HL-60 (cell line): Measurements from ENCODE around the gene NFASC.

Source experiments
- DNase-seq, 2 experiments: peaks; one replicate each; pipeline ENCODE4 v3.0.0-alpha.2; 2010 to 2020; ENCODE audit warnings: low read depth in 1 of 2, low spot score in 1 of 2
- H3K27ac ChIP-seq: fragments of 250-450 bp; sonication (Bioruptor Pico); replicated peaks from 2 replicates; pipeline ENCODE4 v1.5.1; 2020; ENCODE audit warnings: mild to moderate bottlenecking, moderate library complexity
- H3K27me3 ChIP-seq: fragments of 250-450 bp; sonication (Bioruptor Pico); 2 replicates; pipeline ENCODE4 v1.5.1; 2021; ENCODE audit warnings: mild to moderate bottlenecking, moderate library complexity; ENCODE audit not compliant: insufficient read depth, poor library complexity, severe bottlenecking
- H3K4me3 ChIP-seq: replicated peaks from 2 replicates; pipeline ENCODE4 v1.5.1; 2011; ENCODE audit warnings: mild to moderate bottlenecking, control low read depth, low read length; ENCODE audit not compliant: insufficient read depth
- CTCF ChIP-seq: IDR thresholded peaks from one replicate; pipeline ENCODE4 v1.5.1; 2011; ENCODE audit warnings: low read length, control low read depth, inconsistent platforms; ENCODE audit not compliant: insufficient read depth
- GABPA ChIP-seq: IDR thresholded peaks from 2 replicates; pipeline ENCODE4 v1.6.1; 2012; ENCODE audit warnings: low read depth
- POLR2AphosphoS5 ChIP-seq: IDR thresholded peaks from 2 replicates; pipeline ENCODE4 v1.6.1; 2012; ENCODE audit warnings: low read depth
- REST ChIP-seq: IDR thresholded peaks from 2 replicates; pipeline ENCODE4 v1.6.1; 2012; ENCODE audit warnings: low read depth; ENCODE audit not compliant: insufficient replicate concordance
- SPI1 ChIP-seq: IDR thresholded peaks from 2 replicates; pipeline ENCODE4 v1.6.1; 2012; ENCODE audit warnings: low read depth, mild to moderate bottlenecking, borderline replicate concordance

NFASC gene

GRCh38 chr1:204904228-204904810 is 33.7 kb downstream of the NFASC start:
- DNase-seq = no peak
- Histone ChIP-seq H3K27me3 (peaks cover 6% of the 10 kb centered on the region), H3K27ac (no peak overlapping the region), H3K4me3 (no peak overlapping the region)
- TF ChIP-seq SPI1 (no peak), CTCF (no peak), POLR2AphosphoS5 (no peak), GABPA (no peak), REST (no peak)

GRCh38 chr1:204909109-204909508 is 38.4 kb downstream of the NFASC start:
- no peak for TF ChIP-seq POLR2AphosphoS5
- peaks cover 4% of the 10 kb centered on the region for H3K27me3 ChIP-seq
- no peak for DNase-seq
- H3K4me3 ChIP-seq = no peak overlapping the region
- H3K27ac ChIP-seq = no peak overlapping the region

- Histone ChIP-seq H3K27me3 (no peaks in the 10 kb centered on the region), H3K27ac (no peak overlapping the region), H3K4me3 (no peak overlapping the region)
- no peak for TF ChIP-seq POLR2AphosphoS5
- DNase-seq = no peak
Observed at GRCh38 chr1:204915861-204916495, 45.3 kb downstream of the NFASC start.

GRCh38 chr1:204917802-204918201 is 47.1 kb downstream of the NFASC start:
- H3K27me3 ChIP-seq = no peaks in the 10 kb centered on the region
- no peak overlapping the region for H3K4me3 ChIP-seq
- TF ChIP-seq REST = no peak
- no peak for TF ChIP-seq SPI1
- no peak for TF ChIP-seq GABPA
- TF ChIP-seq CTCF = no peak
- no peak for TF ChIP-seq POLR2AphosphoS5
- no peak overlapping the region for H3K27ac ChIP-seq
- DNase-seq = no peak

GRCh38 chr1:204920511-204920910 is 49.8 kb downstream of the NFASC start:
- Histone ChIP-seq H3K27ac (no peak overlapping the region), H3K4me3 (no peak overlapping the region), H3K27me3 (no peaks in the 10 kb centered on the region)
- TF ChIP-seq REST = no peak
- TF ChIP-seq GABPA = no peak
- TF ChIP-seq SPI1 = no peak
- no peak for TF ChIP-seq CTCF
- no peak for TF ChIP-seq POLR2AphosphoS5
- DNase-seq = no peak
